SK-N-DZ (cell line): Measurements from ENCODE around the gene ZNF513.
A peak's percentile ranks its signal among the peaks of the same experiment; 100 is the strongest.
"Not testable (repeated sequence)": the region's sequence is repeated elsewhere in the genome, so short reads cannot be mapped to it uniquely, and the experiment has no call there.

Experiments used
- DNase-seq: peaks from one replicate; pipeline ENCODE4 v3.0.0-alpha.2; 2015; ENCODE audit warnings: low spot score

Gene ZNF513

GRCh38 chr2:27356382-27357181 lies 24.0 kb downstream of the ZNF513 start, which contains the start of gene GTF3C2:
Gene GTF3C2, minus strand, starts transcription at chr2:27356764. Its CDS starts 13,210 bp downstream, at chr2:27343554.
- DNase-seq, result peak; percentile 98

- peak; percentile 44 for DNase-seq
Measured at GRCh38 chr2:27356056-27356381, 24.5 kb downstream of the ZNF513 start.

GRCh38 chr2:27354597-27354927 lies 26.0 kb downstream of the ZNF513 start:
- no peak for DNase-seq

- DNase-seq, result no peak
Measured at GRCh38 chr2:27353762-27354596, 26.6 kb downstream of the ZNF513 start.

GRCh38 chr2:27353386-27353761 lies 27.2 kb downstream of the ZNF513 start:
- not testable (repeated sequence) for DNase-seq

GRCh38 chr2:27351802-27352598 lies 28.5 kb downstream of the ZNF513 start:
- no peak for DNase-seq

- DNase-seq, result no peak
Measured at GRCh38 chr2:27350106-27350693, 30.3 kb downstream of the ZNF513 start.

- no peak for DNase-seq
Measured at GRCh38 chr2:27347641-27348040, 32.9 kb downstream of the ZNF513 start.

GRCh38 chr2:27336173-27336572 lies 44.4 kb downstream of the ZNF513 start:
- DNase-seq, result no peak

GRCh38 chr2:27335311-27335710 lies 45.2 kb downstream of the ZNF513 start:
- DNase-seq, result no peak
